Ishikawa (cell line): ENCODE results near the gene RPS6KA5.

Experiments
- CEBPB ChIP-seq: IDR thresholded peaks from 2 replicates; pipeline ENCODE4 v1.6.1; 2012
- CREB1 ChIP-seq: IDR thresholded peaks from 2 replicates; pipeline ENCODE4 v1.6.1; 2012; ENCODE audit warnings: low read depth
- EP300 ChIP-seq: IDR thresholded peaks from 2 replicates; pipeline ENCODE4 v1.6.1; 2012; ENCODE audit warnings: borderline replicate concordance
- RAD21 ChIP-seq: IDR thresholded peaks from 2 replicates; pipeline ENCODE4 v1.6.1; 2012; ENCODE audit warnings: low read depth
- TAF1 ChIP-seq: IDR thresholded peaks from 2 replicates; pipeline ENCODE4 v1.6.1; 2012; ENCODE audit warnings: low read depth, mild to moderate bottlenecking
- TF ChIP-seq, protein P1 (sequence below): IDR thresholded peaks from 2 replicates; pipeline ENCODE4 v1.6.1; 2012; ENCODE audit warnings: low read depth, mild to moderate bottlenecking
- TF ChIP-seq, protein P2 (sequence below): IDR thresholded peaks from 2 replicates; pipeline ENCODE4 v1.6.1; 2012

DNA sequence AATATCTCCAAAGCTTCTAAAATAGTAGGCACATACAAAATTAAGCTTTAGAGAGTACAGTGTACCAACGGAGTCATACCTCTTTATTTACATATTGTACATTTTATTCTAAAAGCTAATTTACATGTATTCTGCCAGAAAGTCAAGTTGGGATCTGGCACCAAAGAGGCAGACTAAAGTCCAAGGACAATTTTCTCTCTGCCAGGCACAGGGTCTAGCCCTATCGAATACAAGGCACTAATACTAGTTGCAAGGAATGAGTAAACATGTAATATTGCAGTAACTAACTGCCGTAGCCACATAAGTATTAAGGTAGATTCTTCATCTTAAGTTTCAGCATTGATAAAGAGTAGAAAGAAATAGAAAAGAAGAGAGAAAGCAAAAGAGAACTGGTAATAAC, 93.9 kb downstream of the RPS6KA5 start:
- TF ChIP-seq, protein P1, sequence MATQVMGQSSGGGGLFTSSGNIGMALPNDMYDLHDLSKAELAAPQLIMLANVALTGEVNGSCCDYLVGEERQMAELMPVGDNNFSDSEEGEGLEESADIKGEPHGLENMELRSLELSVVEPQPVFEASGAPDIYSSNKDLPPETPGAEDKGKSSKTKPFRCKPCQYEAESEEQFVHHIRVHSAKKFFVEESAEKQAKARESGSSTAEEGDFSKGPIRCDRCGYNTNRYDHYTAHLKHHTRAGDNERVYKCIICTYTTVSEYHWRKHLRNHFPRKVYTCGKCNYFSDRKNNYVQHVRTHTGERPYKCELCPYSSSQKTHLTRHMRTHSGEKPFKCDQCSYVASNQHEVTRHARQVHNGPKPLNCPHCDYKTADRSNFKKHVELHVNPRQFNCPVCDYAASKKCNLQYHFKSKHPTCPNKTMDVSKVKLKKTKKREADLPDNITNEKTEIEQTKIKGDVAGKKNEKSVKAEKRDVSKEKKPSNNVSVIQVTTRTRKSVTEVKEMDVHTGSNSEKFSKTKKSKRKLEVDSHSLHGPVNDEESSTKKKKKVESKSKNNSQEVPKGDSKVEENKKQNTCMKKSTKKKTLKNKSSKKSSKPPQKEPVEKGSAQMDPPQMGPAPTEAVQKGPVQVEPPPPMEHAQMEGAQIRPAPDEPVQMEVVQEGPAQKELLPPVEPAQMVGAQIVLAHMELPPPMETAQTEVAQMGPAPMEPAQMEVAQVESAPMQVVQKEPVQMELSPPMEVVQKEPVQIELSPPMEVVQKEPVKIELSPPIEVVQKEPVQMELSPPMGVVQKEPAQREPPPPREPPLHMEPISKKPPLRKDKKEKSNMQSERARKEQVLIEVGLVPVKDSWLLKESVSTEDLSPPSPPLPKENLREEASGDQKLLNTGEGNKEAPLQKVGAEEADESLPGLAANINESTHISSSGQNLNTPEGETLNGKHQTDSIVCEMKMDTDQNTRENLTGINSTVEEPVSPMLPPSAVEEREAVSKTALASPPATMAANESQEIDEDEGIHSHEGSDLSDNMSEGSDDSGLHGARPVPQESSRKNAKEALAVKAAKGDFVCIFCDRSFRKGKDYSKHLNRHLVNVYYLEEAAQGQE = no peak
- TF ChIP-seq EP300 (no peak), CREB1 (no peak), RAD21 (no peak), CEBPB (no peak), TAF1 (no peak)
- TF ChIP-seq, protein P2, sequence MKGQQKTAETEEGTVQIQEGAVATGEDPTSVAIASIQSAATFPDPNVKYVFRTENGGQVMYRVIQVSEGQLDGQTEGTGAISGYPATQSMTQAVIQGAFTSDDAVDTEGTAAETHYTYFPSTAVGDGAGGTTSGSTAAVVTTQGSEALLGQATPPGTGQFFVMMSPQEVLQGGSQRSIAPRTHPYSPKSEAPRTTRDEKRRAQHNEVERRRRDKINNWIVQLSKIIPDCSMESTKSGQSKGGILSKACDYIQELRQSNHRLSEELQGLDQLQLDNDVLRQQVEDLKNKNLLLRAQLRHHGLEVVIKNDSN = no peak
